H9 (cell line): ENCODE measurements around the gene TNIK. TPM values are rescaled to one million over a fixed set of nuclear protein-coding genes. Genes with fewer than 3 reads are reported as not detected.

Source experiments
- DNase-seq: peaks from one replicate; pipeline ENCODE4 v3.0.0-alpha.2; 2017
- H2AFZ ChIP-seq: one replicate; pipeline ENCODE4 v1.6.1; 2013; ENCODE audit warnings: mild to moderate bottlenecking, low read length, control low read depth, moderate library complexity
- H2AK5ac ChIP-seq: 2 replicates; pipeline ENCODE4 v1.6.1; 2013; ENCODE audit warnings: low read length, control low read depth, mixed read lengths; ENCODE audit not compliant: insufficient read length
- H2BK120ac ChIP-seq: one replicate; pipeline ENCODE4 v1.6.1; 2013; ENCODE audit warnings: low read depth, mild to moderate bottlenecking, low read length, control low read depth, inconsistent platforms; ENCODE audit not compliant: poor library complexity, severe bottlenecking
- H2BK12ac ChIP-seq: 2 replicates; pipeline ENCODE4 v1.6.1; 2013; ENCODE audit warnings: low read length, control low read depth, mixed read lengths, low read depth; ENCODE audit not compliant: insufficient read length
- H2BK15ac ChIP-seq: 2 replicates; pipeline ENCODE4 v1.6.1; 2013; ENCODE audit warnings: low read depth, low read length, control low read depth
- H2BK20ac ChIP-seq: one replicate; pipeline ENCODE4 v1.6.1; 2013; ENCODE audit warnings: low read depth, mild to moderate bottlenecking, low read length, control low read depth, inconsistent platforms; ENCODE audit not compliant: poor library complexity, severe bottlenecking
- H2BK5ac ChIP-seq: 2 replicates; pipeline ENCODE4 v1.6.1; 2013; ENCODE audit warnings: low read length, control low read depth, mixed read lengths; ENCODE audit not compliant: insufficient read length
- H3K14ac ChIP-seq: 2 replicates; pipeline ENCODE4 v1.6.1; 2013; ENCODE audit warnings: low read length, control low read depth; ENCODE audit not compliant: insufficient read depth
- H3K18ac ChIP-seq: 2 replicates; pipeline ENCODE4 v1.6.1; 2013; ENCODE audit warnings: low read depth, mild to moderate bottlenecking, mixed read lengths, low read length, control low read depth; ENCODE audit not compliant: insufficient read length
- H3K23ac ChIP-seq: 2 replicates; pipeline ENCODE4 v1.6.1; 2013; ENCODE audit warnings: low read length, control low read depth, mixed read lengths, low read depth; ENCODE audit not compliant: insufficient read length
- H3K23me2 ChIP-seq: 2 replicates; pipeline ENCODE4 v1.6.1; 2013; ENCODE audit warnings: low read depth, mild to moderate bottlenecking, mixed read lengths, low read length, control low read depth; ENCODE audit not compliant: insufficient read length, poor library complexity, severe bottlenecking
- H3K27ac ChIP-seq: 2 replicates; pipeline ENCODE4 v1.5.1; 2013; ENCODE audit warnings: low read length, control low read depth, mixed read lengths, low read depth; ENCODE audit not compliant: insufficient read length
- H3K27me3 ChIP-seq: 2 replicates; pipeline ENCODE4 v1.6.1; 2013; ENCODE audit warnings: low read length, control low read depth, inconsistent platforms; ENCODE audit not compliant: insufficient read depth
- H3K4ac ChIP-seq: 2 replicates; pipeline ENCODE4 v1.6.1; 2013; ENCODE audit warnings: low read depth, mild to moderate bottlenecking, control low read depth, inconsistent platforms, low read length, moderate library complexity
- H3K4me1 ChIP-seq: 2 replicates; pipeline ENCODE4 v1.6.1; 2013; ENCODE audit warnings: low read length, control low read depth, inconsistent platforms; ENCODE audit not compliant: insufficient read depth
- H3K4me2 ChIP-seq: 2 replicates; pipeline ENCODE4 v1.6.1; 2013; ENCODE audit warnings: low read length, control low read depth, mixed read lengths; ENCODE audit not compliant: insufficient read length, insufficient read depth
- H3K56ac ChIP-seq: 2 replicates; pipeline ENCODE4 v1.6.1; 2013; ENCODE audit warnings: low read depth, mild to moderate bottlenecking, mixed read lengths, low read length, control low read depth; ENCODE audit not compliant: insufficient read length
- H3K79me1 ChIP-seq: 2 replicates; pipeline ENCODE4 v1.6.1; 2013; ENCODE audit warnings: low read depth, mild to moderate bottlenecking, moderate library complexity, low read length, control low read depth, inconsistent platforms; ENCODE audit not compliant: insufficient read depth, poor library complexity, severe bottlenecking
- H3K79me2 ChIP-seq: 2 replicates; pipeline ENCODE4 v1.6.1; 2013; ENCODE audit warnings: low read length, control low read depth, inconsistent platforms; ENCODE audit not compliant: insufficient read depth
- H3K9ac ChIP-seq: 2 replicates; pipeline ENCODE4 v1.6.1; 2013; ENCODE audit warnings: low read length, control low read depth, mixed read lengths; ENCODE audit not compliant: insufficient read length; ENCODE audit errors: extremely low read depth
- H3K9me3 ChIP-seq: one replicate; pipeline ENCODE4 v1.6.1; 2013; ENCODE audit warnings: low read depth, low read length, inconsistent platforms; ENCODE audit not compliant: control insufficient read depth
- H3T11ph ChIP-seq: one replicate; pipeline ENCODE4 v1.6.1; 2013; ENCODE audit warnings: mild to moderate bottlenecking, low read length, control low read depth, inconsistent platforms
- H4K20me1 ChIP-seq: one replicate; pipeline ENCODE4 v1.6.1; 2013; ENCODE audit not compliant: control insufficient read depth, insufficient read length, insufficient read depth
- H4K5ac ChIP-seq: 2 replicates; pipeline ENCODE4 v1.6.1; 2013; ENCODE audit warnings: low read depth, mild to moderate bottlenecking, mixed read lengths, low read length, control low read depth; ENCODE audit not compliant: insufficient read length
- H4K8ac ChIP-seq: replicated peaks from 2 replicates; pipeline ENCODE4 v1.6.1; 2013; ENCODE audit warnings: low read length, control low read depth, mixed read lengths, low read depth; ENCODE audit not compliant: insufficient read length
- H4K91ac ChIP-seq: 2 replicates; pipeline ENCODE4 v1.6.1; 2013; ENCODE audit warnings: low read depth, mild to moderate bottlenecking, moderate library complexity, mixed read lengths, low read length, control low read depth; ENCODE audit not compliant: insufficient read length
- H3K27ac Mint-ChIP-seq, 3 experiments: 2 replicates in 2 of 3; 3 replicates in 1 of 3; pipeline ENCODE4 v1.8.0; 2020 to 2021; ENCODE audit warnings: mixed read lengths in 3 of 3, mild to moderate bottlenecking in 1 of 3, moderate library complexity in 1 of 3
- H3K27me3 Mint-ChIP-seq: 2 replicates; pipeline ENCODE4 v1.8.0; 2021; ENCODE audit warnings: low read depth, mild to moderate bottlenecking, moderate library complexity, mixed read lengths
- H3K36me3 Mint-ChIP-seq, 3 experiments: 2 replicates in 2 of 3; 3 replicates in 1 of 3; pipeline ENCODE4 v1.8.0; 2020 to 2021; ENCODE audit warnings: low read depth in 3 of 3, mixed read lengths in 3 of 3; ENCODE audit not compliant: insufficient read depth in 1 of 3
- H3K4me1 Mint-ChIP-seq, 2 experiments: 2 replicates each; pipeline ENCODE4 v1.8.0; 2020; ENCODE audit warnings: mixed read lengths in 2 of 2
- H3K4me3 Mint-ChIP-seq, 2 experiments: 2 replicates in 1 of 2; 3 replicates in 1 of 2; pipeline ENCODE4 v1.8.0; 2020 to 2021; ENCODE audit warnings: mild to moderate bottlenecking in 2 of 2, mixed read lengths in 2 of 2, moderate library complexity in 1 of 2
- H3K9me3 Mint-ChIP-seq, 2 experiments: 2 replicates in 1 of 2; 3 replicates in 1 of 2; pipeline ENCODE4 v1.8.0; 2020; ENCODE audit warnings: mild to moderate bottlenecking in 2 of 2, mixed read lengths in 2 of 2, moderate library complexity in 1 of 2
- whole genome bisulfite sequencing: extraction: QIAGEN DNeasy Blood & Tissue Kit; methylation state at CpG from one replicate; pipeline ENCODE4 v1.1.7; 2013; ENCODE audit warnings: missing lambda C conversion rate, low lambda C conversion rate, mixed read lengths; ENCODE audit not compliant: insufficient read length; ENCODE audit errors: extremely low coverage; 5-methylcytosine and 5-hydroxymethylcytosine counted together
- total RNA-seq: library from RNA; stranded (reverse); gene quantifications from 2 replicates; pipeline ENCODE4 v1.2.1, GENCODE V29; 2021
- TF ChIP-seq, protein P1 (sequence below): fragments of 200-600 bp; sonication (generic); conservative IDR thresholded peaks from 3 replicates; pipeline ENCODE4 v1.8.0; 2021; ENCODE audit warnings: antibody characterized with exemption, mild to moderate bottlenecking

The TNIK gene
- total RNA-seq, 1 experiment from 2014 or later: 15.9 TPM

DNA sequence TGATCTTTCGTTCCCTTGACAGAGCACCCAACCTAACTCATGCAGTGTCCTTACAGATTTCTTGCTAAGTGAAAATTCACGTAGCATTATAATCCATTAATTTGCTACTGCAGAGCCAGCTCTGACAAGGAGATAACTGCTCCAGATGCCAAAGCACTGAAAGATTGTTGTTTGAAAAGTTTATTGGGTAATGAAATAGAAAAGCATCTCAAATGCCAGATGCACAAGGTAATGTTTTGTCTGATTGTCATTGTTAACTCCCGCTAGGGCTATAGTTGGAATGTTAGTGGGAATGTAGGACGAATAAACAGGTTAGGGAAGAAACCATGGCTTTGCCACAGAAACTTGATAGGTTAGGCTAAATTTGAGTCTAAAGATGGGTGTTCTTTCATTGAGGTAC, 413.4 kb downstream of the TNIK start:
- no peak overlapping the region for H4K91ac ChIP-seq
- TF ChIP-seq, protein P1, sequence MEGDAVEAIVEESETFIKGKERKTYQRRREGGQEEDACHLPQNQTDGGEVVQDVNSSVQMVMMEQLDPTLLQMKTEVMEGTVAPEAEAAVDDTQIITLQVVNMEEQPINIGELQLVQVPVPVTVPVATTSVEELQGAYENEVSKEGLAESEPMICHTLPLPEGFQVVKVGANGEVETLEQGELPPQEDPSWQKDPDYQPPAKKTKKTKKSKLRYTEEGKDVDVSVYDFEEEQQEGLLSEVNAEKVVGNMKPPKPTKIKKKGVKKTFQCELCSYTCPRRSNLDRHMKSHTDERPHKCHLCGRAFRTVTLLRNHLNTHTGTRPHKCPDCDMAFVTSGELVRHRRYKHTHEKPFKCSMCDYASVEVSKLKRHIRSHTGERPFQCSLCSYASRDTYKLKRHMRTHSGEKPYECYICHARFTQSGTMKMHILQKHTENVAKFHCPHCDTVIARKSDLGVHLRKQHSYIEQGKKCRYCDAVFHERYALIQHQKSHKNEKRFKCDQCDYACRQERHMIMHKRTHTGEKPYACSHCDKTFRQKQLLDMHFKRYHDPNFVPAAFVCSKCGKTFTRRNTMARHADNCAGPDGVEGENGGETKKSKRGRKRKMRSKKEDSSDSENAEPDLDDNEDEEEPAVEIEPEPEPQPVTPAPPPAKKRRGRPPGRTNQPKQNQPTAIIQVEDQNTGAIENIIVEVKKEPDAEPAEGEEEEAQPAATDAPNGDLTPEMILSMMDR: no peak
- H3K4me1 Mint-ChIP-seq: peaks cover 14 to 18% of the 10 kb centered on the region in 2 experiments; a peak in 3 of 4 replicates

More for the DNA sequence above, 413.4 kb downstream of the TNIK start:
- no peaks in the 10 kb centered on the region for H3K4me1 ChIP-seq
- H3K27ac Mint-ChIP-seq: no peak overlapping the region
- no peak overlapping the region for H2BK120ac ChIP-seq
- H4K8ac ChIP-seq: no peak overlapping the region
- H2BK20ac ChIP-seq: no peak overlapping the region
- no peaks in the 10 kb centered on the region for H3K79me1 ChIP-seq
- no peak overlapping the region for H3K4me3 Mint-ChIP-seq
- no peaks in the 10 kb centered on the region for H3K27me3 ChIP-seq
- no peak overlapping the region for H2AFZ ChIP-seq
- no peak overlapping the region for H3K27ac ChIP-seq
- no peak overlapping the region for H3K23ac ChIP-seq
- DNase-seq: no peak
- no peaks in the 10 kb centered on the region for H3K27me3 Mint-ChIP-seq
- no peaks in the 10 kb centered on the region for H3K79me2 ChIP-seq
- H3K36me3 Mint-ChIP-seq: no peaks in the 10 kb centered on the region
- no peak overlapping the region for H3T11ph ChIP-seq
- H3K4me2 ChIP-seq: no peak overlapping the region
- H3K56ac ChIP-seq: no peak overlapping the region
- H3K9me3 ChIP-seq: no peaks in the 10 kb centered on the region
- no peak overlapping the region for H2BK12ac ChIP-seq
- H3K18ac ChIP-seq: no peak overlapping the region
- no peaks in the 10 kb centered on the region for H3K9me3 Mint-ChIP-seq
- no peak overlapping the region for H3K4ac ChIP-seq
- WGBS: no CpG with 5 or more reads among the region's 4 CpGs
- H4K20me1 ChIP-seq: no peaks in the 10 kb centered on the region
- no peak overlapping the region for H2BK15ac ChIP-seq
- no peak overlapping the region for H3K9ac ChIP-seq
- no peak overlapping the region for H2BK5ac ChIP-seq
- no peak overlapping the region for H2AK5ac ChIP-seq
- H4K5ac ChIP-seq: no peak overlapping the region
- H3K14ac ChIP-seq: no peak overlapping the region
- no peaks in the 10 kb centered on the region for H3K23me2 ChIP-seq
